Nephron progenitor cell (in vitro differentiated cells): ENCODE measurements around the gene CXCL11.
"Not testable (repeated sequence)": the region's sequence is repeated elsewhere in the genome, so short reads cannot be mapped to it uniquely, and the experiment has no call there.

ENCODE experiments used
- DNase-seq: peaks from one replicate; pipeline ENCODE4 v3.0.0; 2021
- H3K27ac Mint-ChIP-seq: 2 replicates; pipeline ENCODE4 v1.8.0; 2021; ENCODE audit warnings: mild to moderate bottlenecking, moderate library complexity, mixed read lengths
- H3K27me3 Mint-ChIP-seq: 2 replicates; pipeline ENCODE4 v1.8.0; 2021; ENCODE audit warnings: mild to moderate bottlenecking, low read depth, mixed read lengths; ENCODE audit not compliant: poor library complexity
- H3K36me3 Mint-ChIP-seq: 2 replicates; pipeline ENCODE4 v1.8.0; 2021; ENCODE audit warnings: low read depth, mixed read lengths
- H3K4me1 Mint-ChIP-seq: 2 replicates; pipeline ENCODE4 v1.8.0; 2021; ENCODE audit warnings: mixed read lengths
- H3K4me3 Mint-ChIP-seq: 2 replicates; pipeline ENCODE4 v1.8.0; 2021; ENCODE audit warnings: mild to moderate bottlenecking, moderate library complexity, mixed read lengths
- H3K9me3 Mint-ChIP-seq: 2 replicates; pipeline ENCODE4 v1.8.0; 2021; ENCODE audit warnings: mild to moderate bottlenecking, moderate library complexity, mixed read lengths
- CTCF ChIP-seq: fragments of 200-600 bp; sonication (generic); IDR thresholded peaks from 2 replicates; pipeline ENCODE4 v1.5.0; 2021; ENCODE audit warnings: antibody characterized with exemption

CXCL11 gene

DNA sequence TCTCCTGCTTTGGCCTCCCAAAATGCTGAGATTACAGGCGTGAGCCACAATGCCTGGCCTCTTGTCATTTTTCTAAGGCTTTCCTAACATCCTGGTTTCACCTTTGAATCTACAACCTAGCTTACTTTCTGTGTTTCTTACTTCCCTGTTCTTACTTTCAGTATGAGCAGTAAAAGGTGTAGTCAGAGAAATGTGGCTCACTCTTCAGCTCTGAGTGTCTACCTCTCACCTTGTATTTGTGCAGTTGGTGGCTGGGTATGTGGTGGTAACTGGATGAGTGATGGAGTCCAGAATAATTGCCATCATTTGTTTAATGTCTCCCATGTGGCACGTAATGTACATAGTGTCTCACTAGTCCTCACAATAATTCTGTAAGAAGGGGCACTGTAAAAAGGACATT lies 19.1 kb upstream of the CXCL11 start:
- no peak for TF ChIP-seq CTCF
- Mint-ChIP-seq H3K36me3 (no peaks in the 10 kb centered on the region), H3K9me3 (no peaks in the 10 kb centered on the region), H3K27me3 (no peaks in the 10 kb centered on the region), H3K4me1 (peaks cover 29% of the 10 kb centered on the region), H3K27ac (peak overlapping the region; percentile 66), H3K4me3 (no peak overlapping the region)
- no peak for DNase-seq

GRCh38 chr4:76053730-76054129 lies 17.9 kb upstream of the CXCL11 start:
- Mint-ChIP-seq H3K36me3 (no peaks in the 10 kb centered on the region), H3K4me3 (no peak overlapping the region), H3K9me3 (peaks cover 8% of the 10 kb centered on the region), H3K4me1 (peaks cover 34% of the 10 kb centered on the region), H3K27me3 (peaks cover 3% of the 10 kb centered on the region), H3K27ac (no peak overlapping the region)
- no peak for TF ChIP-seq CTCF
- DNase-seq, result no peak

DNA sequence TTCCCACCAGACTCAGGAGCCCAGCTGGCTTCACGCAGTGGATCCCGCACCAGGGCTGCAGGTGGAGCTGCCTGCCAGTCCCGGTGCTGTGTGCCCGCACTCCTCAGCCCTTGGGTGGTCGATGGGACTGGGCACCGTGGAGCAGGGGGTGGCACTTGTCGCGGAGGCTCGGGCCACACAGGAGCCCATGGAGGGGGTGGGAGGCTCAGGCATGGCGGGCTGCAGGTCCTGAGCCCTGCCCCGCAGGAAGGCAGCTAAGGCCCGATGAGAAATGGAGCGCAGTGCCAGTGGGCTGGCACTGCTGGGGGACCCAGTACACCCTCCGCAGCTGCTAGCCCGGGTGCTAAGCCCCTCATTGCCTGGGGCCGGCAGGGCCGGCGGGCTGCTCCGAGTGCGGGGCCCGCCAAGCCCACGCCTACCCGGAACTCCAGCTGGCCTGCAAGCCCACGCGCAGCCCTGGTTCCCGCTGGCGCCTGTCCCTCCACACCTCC lies 14.7 kb upstream of the CXCL11 start:
- H3K9me3 Mint-ChIP-seq, H3K4me3 Mint-ChIP-seq, H3K36me3 Mint-ChIP-seq, H3K27ac Mint-ChIP-seq, H3K27me3 Mint-ChIP-seq, DNase-seq: not testable (repeated sequence)
- peaks cover 17% of the 10 kb centered on the region for H3K4me1 Mint-ChIP-seq

- not testable (repeated sequence) for H3K27me3 Mint-ChIP-seq, H3K36me3 Mint-ChIP-seq, H3K4me3 Mint-ChIP-seq, DNase-seq, H3K27ac Mint-ChIP-seq
- Mint-ChIP-seq H3K9me3 (peaks cover 11% of the 10 kb centered on the region), H3K4me1 (peaks cover 11% of the 10 kb centered on the region)
Observed at GRCh38 chr4:76049860-76050416, 14.1 kb upstream of the CXCL11 start.

DNA sequence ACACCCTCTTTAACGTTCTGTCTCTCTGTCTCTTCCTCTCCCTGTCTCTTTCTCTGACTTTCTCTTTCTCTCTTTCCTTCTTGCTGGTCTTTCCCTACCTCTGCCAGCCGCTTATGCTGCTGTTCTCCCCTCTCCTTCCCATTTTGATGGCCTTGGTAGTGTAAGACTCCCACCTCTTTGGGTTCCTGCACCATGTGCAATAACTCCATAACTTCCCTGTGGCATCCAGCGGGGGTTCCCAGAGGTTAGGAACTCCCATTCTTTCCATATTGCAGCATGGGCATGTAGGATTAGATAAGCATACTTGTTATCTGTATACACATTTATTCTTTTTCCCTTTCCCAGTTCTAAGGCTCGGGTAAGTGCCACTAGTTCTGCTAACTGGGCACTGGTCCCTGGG lies 8.8 kb upstream of the CXCL11 start:
- peaks cover 26% of the 10 kb centered on the region for H3K9me3 Mint-ChIP-seq
- not testable (repeated sequence) for DNase-seq, H3K27ac Mint-ChIP-seq, H3K4me3 Mint-ChIP-seq, H3K4me1 Mint-ChIP-seq, H3K27me3 Mint-ChIP-seq, H3K36me3 Mint-ChIP-seq

DNA sequence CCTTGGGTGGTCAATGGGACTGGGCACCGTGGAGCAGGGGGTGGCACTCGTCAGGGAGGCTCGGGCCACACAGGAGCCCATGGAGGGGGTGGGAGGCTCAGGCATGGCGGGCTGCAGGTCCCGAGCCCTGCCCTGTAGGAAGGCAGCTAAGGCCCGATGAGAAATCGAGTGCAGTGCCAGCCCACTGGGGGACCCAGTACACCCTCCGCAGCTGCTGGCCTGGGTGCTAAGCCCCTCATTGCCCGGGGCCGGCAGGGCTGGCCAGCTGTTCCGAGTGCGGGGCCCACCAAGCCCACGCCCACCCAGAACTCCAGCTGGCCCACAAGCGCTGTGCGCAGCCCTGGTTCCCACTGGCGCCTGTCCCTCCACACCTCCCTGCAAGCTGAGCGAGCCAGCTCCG lies 7.4 kb upstream of the CXCL11 start:
- peaks cover 21% of the 10 kb centered on the region for H3K9me3 Mint-ChIP-seq
- H3K36me3 Mint-ChIP-seq, H3K27ac Mint-ChIP-seq, H3K4me1 Mint-ChIP-seq, DNase-seq, H3K4me3 Mint-ChIP-seq, H3K27me3 Mint-ChIP-seq: not testable (repeated sequence)

DNA sequence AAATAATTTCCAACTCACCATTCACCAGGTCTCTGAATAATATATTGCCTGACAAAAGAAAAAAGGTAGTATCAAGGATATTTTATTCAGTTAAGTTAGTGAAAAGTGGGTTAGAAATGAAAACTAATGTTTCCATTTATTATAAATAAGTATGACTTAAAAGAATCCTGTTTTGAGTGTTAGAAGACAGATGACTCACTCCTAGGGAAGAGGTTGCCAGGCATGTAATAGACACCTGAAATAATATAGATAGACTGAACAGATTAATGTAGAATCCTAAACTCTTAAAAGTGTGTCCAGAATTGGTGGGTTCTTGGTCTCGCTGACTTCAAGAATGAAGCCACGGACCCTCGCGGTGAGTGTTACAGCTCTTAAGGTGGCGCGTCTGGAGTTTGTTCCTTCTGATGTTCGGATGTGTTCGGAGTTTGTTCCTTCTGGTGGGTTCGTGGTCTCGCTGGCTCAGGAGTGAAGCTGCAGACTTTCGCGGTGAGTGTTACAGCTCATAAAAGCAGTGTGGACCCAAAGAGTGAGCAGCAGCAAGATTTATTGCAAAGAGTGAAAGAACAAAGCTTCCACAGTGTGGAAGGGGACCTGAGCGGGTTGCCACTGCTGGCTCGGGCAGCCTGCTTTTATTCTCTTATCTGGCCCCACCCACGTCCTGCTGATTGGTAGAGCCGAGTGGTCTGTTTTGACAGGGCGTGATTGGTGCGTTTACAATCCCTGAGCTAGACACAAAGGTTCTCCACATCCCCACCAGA lies 6.5 kb upstream of the CXCL11 start:
- H3K27me3 Mint-ChIP-seq, H3K4me3 Mint-ChIP-seq, H3K4me1 Mint-ChIP-seq, DNase-seq, H3K36me3 Mint-ChIP-seq: not testable (repeated sequence)
- Mint-ChIP-seq H3K9me3 (peaks cover 21% of the 10 kb centered on the region), H3K27ac (peak overlapping the region; percentile 77)

DNA sequence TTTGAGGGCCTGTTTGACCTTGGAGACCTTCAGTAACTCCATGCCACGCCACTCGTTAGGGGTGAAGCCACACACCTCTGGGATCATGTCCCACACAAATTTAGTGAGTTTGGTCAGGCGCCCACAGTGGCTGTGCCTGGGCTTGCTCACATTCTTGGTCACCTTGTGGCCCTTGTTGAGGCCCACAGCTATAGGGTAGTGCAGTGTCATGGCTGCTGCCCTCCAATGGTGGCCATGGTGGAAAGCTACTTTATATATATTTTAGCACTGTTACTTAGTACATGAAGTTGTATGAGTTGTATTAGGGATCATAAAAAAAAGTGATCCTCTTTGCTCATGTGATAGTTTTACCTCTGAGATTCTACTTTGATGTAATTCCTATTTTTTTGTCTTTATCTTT lies 985 bp upstream of the CXCL11 start:
- no peak overlapping the region for H3K27ac Mint-ChIP-seq
- DNase-seq, result no peak
- H3K4me3 Mint-ChIP-seq, result no peak overlapping the region
- H3K36me3 Mint-ChIP-seq, result no peaks in the 10 kb centered on the region
- no peak for TF ChIP-seq CTCF
- no peaks in the 10 kb centered on the region for H3K9me3 Mint-ChIP-seq
- no peaks in the 10 kb centered on the region for H3K4me1 Mint-ChIP-seq
- H3K27me3 Mint-ChIP-seq, result no peaks in the 10 kb centered on the region
